CD4-positive, alpha-beta T cell (primary cell): ENCODE data around the gene ZC3H13. TPM values are rescaled to one million over a fixed set of nuclear protein-coding genes. Genes with fewer than 3 reads are reported as not detected.

Experiments
- ATAC-seq: fragments of 200-7000 bp; cut with Tn5 transposase; one replicate; pipeline ENCODE4 v1.10.0; 2022; ENCODE audit warnings: mild to moderate bottlenecking; ENCODE audit not compliant: poor library complexity
- CTCF ChIA-PET: fragments of 350-600 bp; sonication (Branson Sonifier 250); formaldehyde crosslinking; loops from one replicate; lab custom pipeline; 2021; ENCODE audit warnings: antibody characterized with exemption, inconsistent platforms; lab: Charles Lee
- POLR2A ChIA-PET: fragments of 350-600 bp; sonication (Branson Sonifier 250); formaldehyde crosslinking; loops from one replicate; lab custom pipeline; 2021; ENCODE audit warnings: antibody characterized with exemption, inconsistent platforms; lab: Charles Lee
- DNase-seq, 14 experiments: peaks; one replicate each; pipeline ENCODE4 v3.0.0-alpha.2; 2013 to 2020; ENCODE audit warnings: mixed read lengths in 2 of 14
- H3K27ac ChIP-seq, 2 donors: one replicate each; pipeline versions ENCODE4 v1.5.1 to v1.7.0; 2013; ENCODE audit warnings: low read length in 2 of 2, low read depth in 1 of 2, mild to moderate bottlenecking in 1 of 2
- H3K27me3 ChIP-seq, 2 experiments: 1 replicate in 1 of 2; 2 replicates in 1 of 2; pipeline versions ENCODE4 v1.6.1 to v1.7.0; 2013; ENCODE audit warnings: low read length in 2 of 2, control low read depth in 1 of 2, mild to moderate bottlenecking in 1 of 2, moderate library complexity in 1 of 2; ENCODE audit not compliant: insufficient read depth in 2 of 2, control insufficient read depth in 1 of 2
- H3K36me3 ChIP-seq: one replicate; pipeline ENCODE4 v1.6.1; 2013; ENCODE audit warnings: low read length, control low read depth; ENCODE audit not compliant: insufficient read depth
- H3K4me1 ChIP-seq: one replicate; pipeline ENCODE4 v1.6.1; 2013; ENCODE audit warnings: low read length, control low read depth; ENCODE audit not compliant: insufficient read depth
- H3K4me3 ChIP-seq: one replicate; pipeline ENCODE4 v1.5.1; 2013; ENCODE audit warnings: mild to moderate bottlenecking, low read length, moderate library complexity
- H3K9me3 ChIP-seq, 2 experiments: 1 replicate in 1 of 2; 2 replicates in 1 of 2; pipeline versions ENCODE4 v1.6.1 to v1.7.0; 2013; ENCODE audit warnings: low read length in 2 of 2, mild to moderate bottlenecking in 2 of 2, control low read depth in 1 of 2, moderate library complexity in 1 of 2; ENCODE audit not compliant: control insufficient read depth in 1 of 2, insufficient read depth in 1 of 2
- H3K27ac Mint-ChIP-seq: one replicate; pipeline ENCODE4 v1.8.0; 2020; ENCODE audit warnings: mixed read lengths
- H3K27me3 Mint-ChIP-seq: one replicate; pipeline ENCODE4 v1.8.0; 2021; ENCODE audit warnings: mixed read lengths
- H3K36me3 Mint-ChIP-seq: one replicate; pipeline ENCODE4 v1.8.0; 2021; ENCODE audit warnings: low read depth, mixed read lengths
- H3K4me1 Mint-ChIP-seq: one replicate; pipeline ENCODE4 v1.8.0; 2021; ENCODE audit warnings: low read depth, mixed read lengths
- H3K4me3 Mint-ChIP-seq: one replicate; pipeline ENCODE4 v1.8.0; 2020; ENCODE audit warnings: mild to moderate bottlenecking, mixed read lengths
- H3K9me3 Mint-ChIP-seq: one replicate; pipeline ENCODE4 v1.8.0; 2020; ENCODE audit warnings: mixed read lengths
- CTCF ChIP-seq: fragments of 200-600 bp; IDR thresholded peaks from one replicate; pipeline ENCODE4 v1.8.0; 2022; ENCODE audit warnings: antibody characterized with exemption, mild to moderate bottlenecking
- intact Hi-C, 2 experiments: fragments of 100-400 bp; cut with DNase I in 1 of 2; cut with micrococcal nuclease in 1 of 2; formaldehyde crosslinking; loops; one replicate each; pipeline versions ENCODE4 v1.15.1 to v1.9.0; 2023 to 2025; cut with DNase I, micrococcal nuclease
- total RNA-seq, 174 experiments: library from RNA in 2 of 174; stranded (reverse) in 2 of 174; gene quantifications; one replicate each; pipeline ENCODE4 v1.2.3 and lab custom pipeline; 2021 to 2026

ZC3H13 gene
- total RNA-seq, 2 experiments from 2014 or later, result 36.5 to 43.8 TPM

DNA sequence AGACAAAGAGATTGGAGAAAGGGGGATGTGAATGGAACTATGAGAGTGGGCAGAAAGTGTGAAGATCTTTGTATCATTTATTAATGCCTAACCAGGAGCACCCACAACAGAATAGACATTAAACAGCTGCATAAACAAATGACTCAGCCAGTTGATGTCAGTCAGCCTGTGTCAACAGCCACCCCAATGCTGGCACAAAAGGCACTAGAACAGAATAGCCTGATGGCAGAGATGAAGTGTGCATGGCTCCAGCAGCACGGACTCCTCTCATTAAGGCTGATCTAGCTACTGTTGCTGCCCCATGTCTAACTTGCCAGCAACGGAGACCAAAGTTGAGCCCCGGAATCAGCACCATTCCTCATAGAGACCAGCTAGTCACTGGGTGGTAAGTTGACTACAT is 44.5 kb upstream of the ZC3H13 start:
- Mint-ChIP-seq H3K27me3 (peaks cover 10% of the 10 kb centered on the region), H3K4me1 (no peaks in the 10 kb centered on the region), H3K9me3 (no peaks in the 10 kb centered on the region), H3K27ac (no peak overlapping the region), H3K4me3 (no peak overlapping the region), H3K36me3 (no peaks in the 10 kb centered on the region)
- no peak for ATAC-seq
- H3K9me3 ChIP-seq, result no peaks in the 10 kb centered on the region
- ChIA-PET CTCF (interaction anchor here (0.5 kb wide), 1 partner anchor 260 kb away, joined by 4 read pairs; no protein-coding TSS in a partner anchor), POLR2A (interaction anchor here (0.6 kb wide), 1 partner anchor 64 kb away, joined by 4 read pairs; no protein-coding TSS in a partner anchor)
- no peaks in the 10 kb centered on the region for H3K36me3 ChIP-seq
- H3K27ac ChIP-seq, result no peak overlapping the region
- no peak for TF ChIP-seq CTCF
- no peak overlapping the region for H3K4me3 ChIP-seq
- H3K27me3 ChIP-seq, result peaks cover 5 to 11% of the 10 kb centered on the region in 2 experiments
- no peaks in the 10 kb centered on the region for H3K4me1 ChIP-seq
- intact Hi-C loops, result no loop called here
- DNase-seq, result no peak

- no peak overlapping the region for H3K27ac ChIP-seq
- no peaks in the 10 kb centered on the region for H3K36me3 ChIP-seq
- peaks cover 16% of the 10 kb centered on the region for H3K27me3 Mint-ChIP-seq
- H3K4me1 Mint-ChIP-seq, result no peaks in the 10 kb centered on the region
- no peaks in the 10 kb centered on the region for H3K4me1 ChIP-seq
- TF ChIP-seq CTCF, result no peak
- intact Hi-C loops, result no loop called here
- CTCF ChIA-PET, result interaction anchor here (1.6 kb wide), 1 partner anchor 32 kb away, joined by 3 read pairs; no protein-coding TSS in a partner anchor
- no peak overlapping the region for H3K4me3 Mint-ChIP-seq
- ATAC-seq, result no peak
- no peaks in the 10 kb centered on the region for H3K9me3 Mint-ChIP-seq
- no peaks in the 10 kb centered on the region for H3K9me3 ChIP-seq
- no peaks in the 10 kb centered on the region for H3K36me3 Mint-ChIP-seq
- no peak for DNase-seq
- H3K27me3 ChIP-seq, result peaks cover 5 to 11% of the 10 kb centered on the region in 2 experiments
- H3K27ac Mint-ChIP-seq, result no peak overlapping the region
- no peak overlapping the region for H3K4me3 ChIP-seq
- POLR2A ChIA-PET, result interaction anchor here (1.2 kb wide), 1 partner anchor 11 kb away, joined by 3 read pairs; the partner anchor contains the start of gene CPB2
Observed at GRCh38 chr13:46094478-46094877, 41.9 kb upstream of the ZC3H13 start.

GRCh38 chr13:46088821-46089562 is 36.4 kb upstream of the ZC3H13 start:
- H3K36me3 ChIP-seq, result no peaks in the 10 kb centered on the region
- POLR2A ChIA-PET, result no interaction called here

More at GRCh38 chr13:46088821-46089562, 36.4 kb upstream of the ZC3H13 start:
- no peaks in the 10 kb centered on the region for H3K36me3 Mint-ChIP-seq
- Histone ChIP-seq H3K27me3 (peaks cover 0 to 5% of the 10 kb centered on the region in 2 experiments), H3K4me3 (no peak overlapping the region), H3K9me3 (no peaks in the 10 kb centered on the region), H3K4me1 (no peaks in the 10 kb centered on the region), H3K27ac (no peak overlapping the region)
- peaks cover 11% of the 10 kb centered on the region for H3K27me3 Mint-ChIP-seq
- CTCF ChIA-PET, result no interaction called here
- H3K4me3 Mint-ChIP-seq, result no peak overlapping the region
- H3K27ac Mint-ChIP-seq, result no peak overlapping the region
- no peaks in the 10 kb centered on the region for H3K4me1 Mint-ChIP-seq
- ATAC-seq, result no peak
- intact Hi-C loops, result no loop called here
- no peaks in the 10 kb centered on the region for H3K9me3 Mint-ChIP-seq
- no peak for DNase-seq
- TF ChIP-seq CTCF, result no peak
